Endothelial cell of umbilical vein (primary cell): ENCODE measurements around the gene SPAG6. TPM values are rescaled to one million over a fixed set of nuclear protein-coding genes. Genes with fewer than 3 reads are reported as not detected.

Source experiments
- BruUV-seq: library from RNA; stranded (reverse); fragments of 400-500 nt; replicated peaks from 2 replicates; lab custom pipeline; 2021; lab: Mats Ljungman, UMichigan
- CTCF ChIA-PET: fragments of 300-600, 350-600 bp; sonication (Branson Sonifier 250); formaldehyde crosslinking; loops from one replicate; lab custom pipeline; 2021; ENCODE audit warnings: antibody characterized with exemption, inconsistent platforms; lab: Charles Lee
- POLR2A ChIA-PET: fragments of 300-600, 350-600 bp; sonication (Branson Sonifier 250); formaldehyde crosslinking; loops from one replicate; lab custom pipeline; 2021; ENCODE audit warnings: antibody characterized with exemption, inconsistent platforms; lab: Charles Lee
- DNase-seq: peaks from one replicate; pipeline ENCODE4 v3.0.0-alpha.2; 2011; ENCODE audit warnings: low read depth, low spot score
- FAIRE-seq: peaks from 2 replicates; lab custom pipeline; 2011; peaks lifted over from hg19 to GRCh38; lab: Jason Lieb, UNC
- H2AFZ ChIP-seq: 2 replicates; pipeline ENCODE4 v1.6.0; 2012; ENCODE audit warnings: low read depth, low read length, control low read depth, inconsistent platforms
- H3K27ac ChIP-seq: 2 replicates; pipeline ENCODE4 v1.5.1; 2011; ENCODE audit warnings: low read depth, mild to moderate bottlenecking, control low read depth, low read length, moderate library complexity; ENCODE audit not compliant: insufficient read depth
- H3K27me3 ChIP-seq, 2 experiments: 2 replicates each; pipeline versions ENCODE4 v1.6.0 to v1.6.1; 2011; ENCODE audit warnings: low read length in 2 of 2, mixed read lengths in 1 of 2; ENCODE audit not compliant: control insufficient read depth in 2 of 2, insufficient read depth in 2 of 2
- H3K36me3 ChIP-seq, 2 experiments: 2 replicates in 1 of 2; 3 replicates in 1 of 2; pipeline ENCODE4 v1.5.1; 2011; ENCODE audit warnings: low read length in 2 of 2, mild to moderate bottlenecking in 1 of 2, moderate library complexity in 1 of 2; ENCODE audit not compliant: control insufficient read depth in 2 of 2, insufficient read depth in 2 of 2; ENCODE audit errors: extremely low read depth in 1 of 2
- H3K4me1 ChIP-seq: 3 replicates; pipeline ENCODE4 v1.5.1; 2011; ENCODE audit warnings: mild to moderate bottlenecking, low read length; ENCODE audit not compliant: control insufficient read depth, insufficient read depth; ENCODE audit errors: extremely low read depth
- H3K4me2 ChIP-seq: 2 replicates; pipeline ENCODE4 v1.6.1; 2011; ENCODE audit warnings: low read length, control low read depth, mixed read lengths; ENCODE audit not compliant: insufficient read depth
- H3K4me3 ChIP-seq, 3 experiments: fragments of 200-600 bp in 1 of 3; sonication (generic), shearing (Covaris generic) in 1 of 3; replicated peaks in 1 of 3; 2 replicates each; pipeline ENCODE4 v1.5.1; 2011 to 2016; ENCODE audit warnings: control low read depth in 3 of 3, low read length in 3 of 3, mild to moderate bottlenecking in 2 of 3, inconsistent platforms in 1 of 3, low read depth in 1 of 3, moderate library complexity in 1 of 3; ENCODE audit not compliant: insufficient read depth in 1 of 3
- H3K79me2 ChIP-seq: 2 replicates; pipeline ENCODE4 v1.6.0; 2012; ENCODE audit warnings: low read length, inconsistent platforms; ENCODE audit not compliant: control insufficient read depth, insufficient read depth
- H3K9ac ChIP-seq: replicated peaks from 2 replicates; pipeline ENCODE3; 2011; ENCODE audit warnings: low read length, control low read depth; ENCODE audit not compliant: insufficient read depth; ENCODE audit errors: extremely low read depth
- H3K9me1 ChIP-seq: replicated peaks from 3 replicates; pipeline ENCODE4 v1.6.0; 2011; ENCODE audit warnings: mild to moderate bottlenecking, low read length; ENCODE audit not compliant: control insufficient read depth, insufficient read depth; ENCODE audit errors: extremely low read depth
- H3K9me3 ChIP-seq: replicated peaks from 2 replicates; pipeline ENCODE4 v1.5.1; 2012; ENCODE audit warnings: low read length, inconsistent platforms; ENCODE audit not compliant: control insufficient read depth, insufficient read depth
- H4K20me1 ChIP-seq: replicated peaks from 2 replicates; pipeline ENCODE3; 2011; ENCODE audit warnings: mild to moderate bottlenecking, low read length; ENCODE audit not compliant: control insufficient read depth, insufficient read depth; ENCODE audit errors: extremely low read depth
- CTCF ChIP-seq, 2 donors: IDR thresholded peaks; 1 replicate in 1 of 2; 2 replicates in 1 of 2; pipeline ENCODE4 v1.5.1; 2011; ENCODE audit warnings: low read length in 2 of 2, mild to moderate bottlenecking in 2 of 2, moderate library complexity in 2 of 2, control low read depth in 1 of 2, inconsistent platforms in 1 of 2, low read depth in 1 of 2; ENCODE audit not compliant: insufficient read depth in 1 of 2; ENCODE audit errors: extremely low read depth in 1 of 2
- EZH2 ChIP-seq: IDR thresholded peaks from 2 replicates; pipeline ENCODE4 v1.6.1; 2012; ENCODE audit warnings: borderline replicate concordance, low read depth, mild to moderate bottlenecking, moderate library complexity, low read length, inconsistent platforms; ENCODE audit not compliant: severe bottlenecking
- FOS ChIP-seq: IDR thresholded peaks from 2 replicates; pipeline ENCODE4 v1.6.1; 2011; ENCODE audit warnings: mild to moderate bottlenecking, low read length, moderate library complexity, borderline replicate concordance; ENCODE audit not compliant: insufficient read depth
- GATA2 ChIP-seq: IDR thresholded peaks from 2 replicates; pipeline ENCODE4 v1.7.0; 2011; ENCODE audit warnings: low read depth, mild to moderate bottlenecking, moderate library complexity, mixed read lengths, low read length; ENCODE audit not compliant: insufficient read length, insufficient read depth
- JUN ChIP-seq: IDR thresholded peaks from 2 replicates; pipeline ENCODE4 v1.6.1; 2011; ENCODE audit warnings: borderline replicate concordance, low read depth; ENCODE audit not compliant: insufficient read length, insufficient read depth
- MAX ChIP-seq: IDR thresholded peaks from 2 replicates; pipeline ENCODE4 v1.6.1; 2011; ENCODE audit not compliant: insufficient read depth, insufficient read length
- MYC ChIP-seq: IDR thresholded peaks from one replicate; pipeline ENCODE4 v1.6.1; 2011; ENCODE audit warnings: mild to moderate bottlenecking, low read depth, low read length
- POLR2A ChIP-seq: IDR thresholded peaks from 2 replicates; pipeline ENCODE4 v1.6.1; 2012; ENCODE audit warnings: low read depth, mild to moderate bottlenecking, control low read depth, low read length
- POLR2AphosphoS5 ChIP-seq: IDR thresholded peaks from 2 replicates; pipeline ENCODE4 v1.6.1; 2012; ENCODE audit warnings: low read depth, mild to moderate bottlenecking, control low read depth, low read length, moderate library complexity; ENCODE audit not compliant: insufficient read depth
- dilution Hi-C: fragments of 300-500 bp; cut with MboI; formaldehyde crosslinking; loops from one replicate; pipeline ENCODE4 v1.15.0; 2019; ENCODE audit warnings: low sequenced_read_pairs; ENCODE audit not compliant: extremely low pct_ligation_motif_present
- intact Hi-C: fragments of 100-400 bp; cut with micrococcal nuclease; formaldehyde crosslinking; loops from one replicate; pipeline ENCODE4 v1.10.0; 2022
- polyA plus RNA-seq, 4 experiments: library from polyadenylated mRNA; depleted of rRNA in 3 of 4; stranded (reverse) in 3 of 4; unstranded in 1 of 4; fragments of >200 nt; gene quantifications; 2 replicates each; pipeline versions ENCODE4 v1.2.1 to v1.2.3, GENCODE V29; 2011 to 2012; ENCODE audit warnings: missing spikeins in 1 of 4
- total RNA-seq: library from RNA; stranded (reverse); gene quantifications from 2 replicates; pipeline ENCODE4 v1.2.3, GENCODE V29; 2021

SPAG6 gene
- total and polyA plus RNA-seq, 2 donors (not counting 3 experiments of a cell fraction or from before 2014, with no cell fraction given) = not detected

- Histone ChIP-seq H3K9ac (no peak overlapping the region), H2AFZ (no peak overlapping the region), H3K79me2 (peaks cover 2% of the 10 kb centered on the region), H3K4me1 (peaks cover 10% of the 10 kb centered on the region), H3K27me3 (peaks cover 11 to 35% of the 10 kb centered on the region in 2 experiments), H3K27ac (no peak overlapping the region), H3K36me3 (no peaks in the 10 kb centered on the region), H3K9me1 (no peaks in the 10 kb centered on the region), H3K9me3 (no peaks in the 10 kb centered on the region), H4K20me1 (no peaks in the 10 kb centered on the region), H3K4me2 (no peak overlapping the region), H3K4me3 (no peak overlapping the region)
- intact Hi-C loops = no loop called here
- FAIRE-seq = no peak
- no peak for TF ChIP-seq MYC
- TF ChIP-seq GATA2 = no peak
- TF ChIP-seq CTCF (IDR thresholded peaks at IDR 0.05; ENCODE audit: extremely low read depth in 1 of 2, insufficient read depth in 1 of 2, low read depth in 1 of 2, low read length in 2 of 2) = no peak
- no peak for TF ChIP-seq POLR2A
- TF ChIP-seq FOS = no peak
- no peak for TF ChIP-seq MAX
- no peak for TF ChIP-seq EZH2
- TF ChIP-seq JUN = no peak
- no peak for TF ChIP-seq POLR2AphosphoS5
- dilution Hi-C loops = no loop called here
- ChIA-PET POLR2A (no interaction called here), CTCF (no interaction called here)
- no peak for DNase-seq
- no TSS peak for BruUV-seq
Observed at GRCh38 chr10:22442468-22442867, 97.2 kb downstream of the SPAG6 start.
